Gastroesophageal sphincter (tissue), 3 donors: ENCODE data around the gene CGA.

Experiments used
- CTCF ChIP-seq, 4 experiments: fragments of 200-600 bp in 2 of 4; fragments of 450-650 bp in 2 of 4; sonication (generic) in 1 of 4; IDR thresholded peaks; one replicate each; pipeline ENCODE4 v1.5.1; 2017 to 2019; ENCODE audit warnings: antibody characterized with exemption in 4 of 4, mild to moderate bottlenecking in 2 of 4, moderate library complexity in 2 of 4
- EP300 ChIP-seq: sonication (generic); formaldehyde crosslinking; IDR thresholded peaks from one replicate; pipeline ENCODE4 v1.6.1; 2017; ENCODE audit warnings: antibody characterized with exemption, mild to moderate bottlenecking
- POLR2AphosphoS5 ChIP-seq: sonication (generic); formaldehyde crosslinking; IDR thresholded peaks from one replicate; pipeline ENCODE4 v1.6.1; 2017; ENCODE audit warnings: antibody characterized with exemption

DNA sequence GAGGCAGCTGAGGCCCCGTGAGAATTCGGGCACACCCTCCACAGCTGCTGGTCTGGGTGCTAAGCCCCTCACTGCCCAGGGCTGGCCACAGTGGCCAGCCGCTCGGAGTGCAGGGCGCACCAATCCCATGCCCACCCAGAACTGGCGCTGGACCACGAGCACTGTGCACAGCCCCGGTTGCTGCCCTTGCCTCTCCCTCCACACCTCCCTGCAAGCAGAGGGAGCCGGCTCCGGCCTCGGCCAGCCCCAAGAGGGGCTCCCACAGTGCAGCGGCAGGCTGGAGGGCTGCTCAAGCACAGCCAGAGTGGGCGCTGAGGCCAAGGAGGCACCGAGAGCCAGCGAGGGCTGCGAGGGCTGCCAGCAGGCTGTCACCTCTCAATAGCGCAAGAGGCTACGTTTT lies 35.0 kb downstream of the CGA start:
- TF ChIP-seq CTCF (IDR thresholded peaks at IDR 0.05): no peak
- TF ChIP-seq POLR2AphosphoS5: no peak
- TF ChIP-seq EP300: no peak
